GM12878 (cell line): ENCODE data around the gene MRPS5. TPM values are rescaled to one million over a fixed set of nuclear protein-coding genes. Genes with fewer than 3 reads are reported as not detected.

Experiments used
- ATAC-seq: fragments of 200-7000 bp; cut with Tn5 transposase; 3 replicates; pipeline ENCODE4 v1.9.1; 2020; ENCODE audit warnings: mild to moderate bottlenecking, moderate library complexity
- BruUV-seq: library from RNA; stranded (reverse); fragments of 400-500 nt; replicated peaks from 2 replicates; lab custom pipeline; 2021; lab: Mats Ljungman, UMichigan
- CTCF ChIA-PET: fragments of 300-600 bp; sonication (Branson Sonifier 250); formaldehyde crosslinking; extraction: SDS; loops from one replicate; lab custom pipeline; 2021; ENCODE audit warnings: inconsistent platforms; lab: Yijun Ruan, JAX
- POLR2A ChIA-PET: fragments of 350-600 bp; formaldehyde crosslinking; extraction: SDS; loops from one replicate; lab custom pipeline; 2021; ENCODE audit warnings: inconsistent platforms; lab: Charles Lee
- RAD21 ChIA-PET: fragments of 300-600 bp; sonication (Branson Sonifier 250); formaldehyde crosslinking; loops from one replicate; lab custom pipeline; 2023; ENCODE audit warnings: antibody characterized with exemption; ENCODE audit not compliant: unreplicated experiment; lab: Charles Lee
- SMC1A ChIA-PET: fragments of 300-600 bp; sonication (Branson Sonifier 250); formaldehyde crosslinking; loops from one replicate; lab custom pipeline; 2023; ENCODE audit not compliant: unreplicated experiment, uncharacterized antibody; lab: Charles Lee
- DNase-seq: peaks from one replicate; pipeline ENCODE4 v3.0.0-alpha.2; 2011; ENCODE audit warnings: low read depth, low spot score
- FAIRE-seq: peaks from 3 replicates; lab custom pipeline; 2011; peaks lifted over from hg19 to GRCh38; lab: Jason Lieb, UNC
- H2AFZ ChIP-seq: 2 replicates; pipeline ENCODE4 v1.6.0; 2011; ENCODE audit warnings: low read depth, low read length, control low read depth; ENCODE audit not compliant: control insufficient read depth
- H3K27ac ChIP-seq: 2 replicates; pipeline ENCODE4 v1.5.1; 2011; ENCODE audit warnings: control low read depth; ENCODE audit not compliant: control insufficient read depth, insufficient read depth
- H3K27me3 ChIP-seq, 2 experiments: replicated peaks in 1 of 2; 2 replicates each; pipeline versions ENCODE4 v1.6.0 to v1.6.1; 2011; ENCODE audit warnings: low read length in 1 of 2; ENCODE audit not compliant: control insufficient read depth in 2 of 2, insufficient read depth in 2 of 2
- H3K36me3 ChIP-seq, 2 experiments: 2 replicates each; pipeline ENCODE4 v1.5.1; 2011; ENCODE audit warnings: low read length in 1 of 2; ENCODE audit not compliant: control insufficient read depth in 2 of 2, insufficient read depth in 2 of 2
- H3K4me1 ChIP-seq: 2 replicates; pipeline ENCODE4 v1.6.1; 2011; ENCODE audit warnings: mild to moderate bottlenecking, low read length, moderate library complexity, mixed read lengths; ENCODE audit not compliant: control insufficient read depth, insufficient read depth
- H3K4me2 ChIP-seq: 2 replicates; pipeline ENCODE4 v1.6.0; 2011; ENCODE audit warnings: control low read depth; ENCODE audit not compliant: control insufficient read depth, insufficient read depth
- H3K4me3 ChIP-seq: fragments of 200-600 bp; sonication (generic); 2 replicates; pipeline ENCODE4 v1.5.1; 2016
- H3K79me2 ChIP-seq: 2 replicates; pipeline ENCODE4 v1.6.0; 2011; ENCODE audit warnings: low read length; ENCODE audit not compliant: control insufficient read depth, insufficient read depth
- H3K9ac ChIP-seq: 2 replicates; pipeline ENCODE4 v1.8.0; 2011; ENCODE audit warnings: low read length, control low read depth, mixed read lengths; ENCODE audit not compliant: control insufficient read depth, insufficient read depth
- H3K9me3 ChIP-seq: replicated peaks from 3 replicates; pipeline ENCODE4 v1.5.1; 2011; ENCODE audit warnings: mild to moderate bottlenecking, low read length; ENCODE audit not compliant: control insufficient read depth, insufficient read depth
- H4K20me1 ChIP-seq: 2 replicates; pipeline ENCODE4 v1.6.0; 2011; ENCODE audit not compliant: control insufficient read depth, insufficient read depth
- ATF7 ChIP-seq: fragments of 450-650 bp; IDR thresholded peaks from 2 replicates; pipeline ENCODE4 v1.6.1; 2016; ENCODE audit warnings: low read depth, mild to moderate bottlenecking
- FOXK2 ChIP-seq: fragments of 450-650 bp; IDR thresholded peaks from 2 replicates; pipeline ENCODE4 v1.6.1; 2017; ENCODE audit warnings: mild to moderate bottlenecking, moderate library complexity
- GABPA ChIP-seq: IDR thresholded peaks from 2 replicates; pipeline ENCODE4 v1.6.1; 2014; ENCODE audit warnings: antibody characterized with exemption, low read depth, mild to moderate bottlenecking, inconsistent platforms
- MAX ChIP-seq: IDR thresholded peaks from 2 replicates; pipeline ENCODE4 v1.6.1; 2012; ENCODE audit warnings: low read depth, low read length, improper control_type of control experiment
- MXI1 ChIP-seq: fragments of 150-350 bp; IDR thresholded peaks from 2 replicates; pipeline ENCODE4 v1.6.1; 2011; ENCODE audit warnings: low read depth, mild to moderate bottlenecking, inconsistent platforms, low read length, improper control_type of control experiment
- PKNOX1 ChIP-seq: fragments of 450-650 bp; IDR thresholded peaks from 2 replicates; pipeline ENCODE4 v1.6.1; 2016; ENCODE audit warnings: mild to moderate bottlenecking
- PML ChIP-seq: IDR thresholded peaks from 2 replicates; pipeline ENCODE4 v1.6.1; 2012; ENCODE audit warnings: low read length, inconsistent platforms
- POU2F2 ChIP-seq: IDR thresholded peaks from 3 replicates; pipeline ENCODE4 v1.6.1; 2011; ENCODE audit warnings: low read depth, mild to moderate bottlenecking, low read length, borderline replicate concordance
- RAD21 ChIP-seq: IDR thresholded peaks from 2 replicates; pipeline ENCODE4 v1.6.1; 2011; ENCODE audit warnings: mild to moderate bottlenecking, low read depth, low read length, moderate library complexity; ENCODE audit not compliant: insufficient read depth
- SMC3 ChIP-seq: IDR thresholded peaks from 2 replicates; pipeline ENCODE4 v1.6.1; 2011; ENCODE audit warnings: low read length, improper control_type of control experiment, borderline replicate concordance
- TCF3 ChIP-seq: IDR thresholded peaks from 2 replicates; pipeline ENCODE4 v1.6.1; 2012; ENCODE audit warnings: low read depth, mild to moderate bottlenecking, low read length, borderline replicate concordance; ENCODE audit not compliant: insufficient read depth
- YY1 ChIP-seq: IDR thresholded peaks from 2 replicates; pipeline ENCODE4 v1.6.1; 2011; ENCODE audit warnings: low read depth, mild to moderate bottlenecking, low read length
- ZBTB4 ChIP-seq: fragments of 450-650 bp; formaldehyde crosslinking; IDR thresholded peaks from 2 replicates; pipeline ENCODE4 v1.4.0; 2022; ENCODE audit warnings: mild to moderate bottlenecking, moderate library complexity
- ZNF384 ChIP-seq: IDR thresholded peaks from 2 replicates; pipeline ENCODE4 v1.6.1; 2012; ENCODE audit warnings: low read depth, mild to moderate bottlenecking, low read length, improper control_type of control experiment, borderline replicate concordance
- WGBS: methylation state at CpG from one replicate; pipeline ENCODE4 v1.1.6; 2016; ENCODE audit warnings: low lambda C conversion rate; ENCODE audit not compliant: insufficient replicate concordance, insufficient coverage; ENCODE audit errors: missing lambda C conversion rate; 5-methylcytosine and 5-hydroxymethylcytosine counted together
- in situ Hi-C: fragments of 300-500 bp; cut with MboI; formaldehyde crosslinking; loops from 9 replicates; pipeline ENCODE4 v1.14.3; 2018; ENCODE audit warnings: mixed read lengths
- intact Hi-C: fragments of 100-400 bp; cut with micrococcal nuclease; formaldehyde crosslinking; loops from one replicate; pipeline ENCODE4 v1.14.2; 2022; ENCODE audit not compliant: unreplicated experiment
- polyA plus RNA-seq, 11 experiments: library from polyadenylated mRNA; depleted of rRNA in 4 of 11; unstranded in 6 of 11; stranded (reverse) in 5 of 11; fragments of >200 nt; fragmentation: Nextera tagmentation in 4 of 11; fragmentation: Illumina TruSeq in 1 of 11; extraction: Ambion mirVana in 4 of 11; extraction: Trizol in 1 of 11; gene quantifications; 1 replicate in 1 of 11; 2 replicates in 10 of 11; pipeline versions ENCODE4 v1.2.1 to v1.2.3, GENCODE V29; 2011 to 2016; ENCODE audit warnings: inconsistent platforms in 2 of 11, missing spikeins in 2 of 11, low read depth in 1 of 11
- total RNA-seq, 4 experiments: library from RNA; depleted of rRNA in 3 of 4; stranded (reverse); fragments of >200 nt in 3 of 4; fragmentation: Illumina TruSeq in 1 of 4; extraction: Trizol in 1 of 4; gene quantifications; 2 replicates each; pipeline versions ENCODE4 v1.2.1 to v1.2.3, GENCODE V29; 2013 to 2021

Gene MRPS5
- total and polyA plus RNA-seq, 10 of the 15 experiments (the other 5 are each of a cell fraction or from before 2014, with no cell fraction given): 54.8 to 93.0 (median 76.3) TPM

GRCh38 chr2:95165371-95166064 lies 43.9 kb upstream of the MRPS5 start, which contains the start of gene ZNF2:
Gene ZNF2, plus strand, starts transcription at chr2:95165809. Its CDS starts 10,418 bp downstream, at chr2:95176227.
- intact Hi-C loops: loop anchor here (2.0 kb wide), 2 partner anchors 41 to 43 kb away; partner anchors contain the start of gene ZNF892
- RAD21 ChIA-PET: interaction anchor here (3.2 kb wide), 1 partner anchor 44 kb away, joined by 17 read pairs; the partner anchor contains the start of gene MRPS5
- TF ChIP-seq ZBTB4 (CRISPR knock-in tag) (no peak), RAD21 (no peak), POU2F2 (peak; percentile 84; the same call in 2 of the 3 replicates), ZNF384 (no peak), FOXK2 (peak; percentile 81), MAX (peak; percentile 74), PKNOX1 (no peak), SMC3 (no peak), ATF7 (peak; percentile 79; the same call in 1 of the 2 replicates), PML (peak; percentile 96), GABPA (peak; percentile 89), TCF3 (no peak), YY1 (peak; percentile 99), MXI1 (peak; percentile 89)

More at GRCh38 chr2:95165371-95166064, 43.9 kb upstream of the MRPS5 start, which contains the start of gene ZNF2:
- in situ Hi-C loops: no loop called here
- ATAC-seq (peak; percentile 98), DNase-seq (peak; percentile 75), FAIRE-seq (peak; percentile 92)
- H3K9me3 ChIP-seq: no peaks in the 10 kb centered on the region
- H3K4me2 ChIP-seq: peak within 1 kb of the TSS; percentile 87
- ChIA-PET CTCF (interaction anchor here (0.6 to 2.3 kb wide), 10 partner anchors 42 to 298 kb away, joined by 3 to 10 read pairs (median 4); partner anchors contain the start of genes FAHD2A and MRPS5), SMC1A (interaction anchor here (1.3 to 1.6 kb wide), 4 partner anchors 31 to 238 kb away, joined by 4 to 6 read pairs (median 5); partner anchors contain the start of gene MRPS5), POLR2A (interaction anchor here (0.7 to 1.4 kb wide), 4 partner anchors 9 to 44 kb away, joined by 3 read pairs; partner anchors contain the start of gene MRPS5)
- H4K20me1 ChIP-seq: no peaks in the 10 kb centered on the region
- H3K4me1 ChIP-seq: peaks cover 3% of the 10 kb centered on the region; the same call in 1 of the 2 replicates
- H2AFZ ChIP-seq: peak within 1 kb of the TSS; percentile 100
- peak within 1 kb of the TSS; percentile 95 for H3K27ac ChIP-seq
- no peaks in the 10 kb centered on the region for H3K36me3 ChIP-seq
- H3K79me2 ChIP-seq: peaks cover 13% of the 10 kb centered on the region
- H3K4me3 ChIP-seq: peak within 1 kb of the TSS; percentile 86
- no peaks in the 10 kb centered on the region for H3K27me3 ChIP-seq
- H3K9ac ChIP-seq: peak within 1 kb of the TSS; percentile 97
- 2% methylated on average over 56 of the region's 56 CpGs for WGBS
- no TSS peak for BruUV-seq
